ENCODE measurements around the gene COBLL1. TPM values are rescaled to one million over a fixed set of nuclear protein-coding genes. Genes with fewer than 3 reads are reported as not detected.
A peak's percentile ranks its signal among the peaks of the same experiment; 100 is the strongest.

The COBLL1 gene
- total RNA-seq, 2 experiments from 2014 or later = not detected

DNA sequence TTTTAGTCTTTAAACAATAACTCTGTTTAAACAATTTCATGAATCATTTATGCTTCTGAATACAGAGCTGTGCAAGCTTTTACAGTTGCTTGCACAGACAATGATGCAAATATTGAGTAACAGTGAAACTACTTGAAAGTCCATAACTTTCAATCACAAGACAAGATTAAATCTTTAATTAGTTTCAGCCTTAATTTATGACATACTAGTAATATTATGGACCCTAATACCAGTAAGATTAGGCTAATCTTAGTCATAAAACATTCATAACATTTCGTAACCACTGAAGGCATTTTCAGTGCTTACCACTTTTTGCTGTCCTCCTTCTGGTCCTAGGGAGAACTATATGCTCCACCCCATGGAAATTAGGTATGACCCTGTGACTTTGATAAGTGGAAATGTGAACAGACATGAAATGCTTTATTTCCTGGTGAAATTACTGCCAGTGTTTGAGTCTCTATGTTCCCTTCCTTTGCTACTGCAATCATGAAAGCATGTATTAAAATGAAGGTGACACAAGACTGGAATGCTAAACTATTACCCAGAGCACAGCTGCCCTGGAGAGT lies 1.8 kb upstream of the COBLL1 start:
- H3K9me3 Mint-ChIP-seq = no peaks in the 10 kb centered on the region
- no peaks in the 10 kb centered on the region for H3K36me3 Mint-ChIP-seq (ENCODE audit: low read depth)
- ChIA-PET CTCF (no interaction called here), POLR2A (interaction anchor here (0.6 kb wide), 1 partner anchor 403 kb away, joined by 3 read pairs; no protein-coding TSS in a partner anchor)
- H3K4me3 Mint-ChIP-seq = no peak overlapping the region
- peaks cover 9% of the 10 kb centered on the region for H3K4me1 Mint-ChIP-seq
- no peak for DNase-seq
- no peak overlapping the region for H3K27ac Mint-ChIP-seq
- H3K27me3 Mint-ChIP-seq = peaks cover 51% of the 10 kb centered on the region

DNA sequence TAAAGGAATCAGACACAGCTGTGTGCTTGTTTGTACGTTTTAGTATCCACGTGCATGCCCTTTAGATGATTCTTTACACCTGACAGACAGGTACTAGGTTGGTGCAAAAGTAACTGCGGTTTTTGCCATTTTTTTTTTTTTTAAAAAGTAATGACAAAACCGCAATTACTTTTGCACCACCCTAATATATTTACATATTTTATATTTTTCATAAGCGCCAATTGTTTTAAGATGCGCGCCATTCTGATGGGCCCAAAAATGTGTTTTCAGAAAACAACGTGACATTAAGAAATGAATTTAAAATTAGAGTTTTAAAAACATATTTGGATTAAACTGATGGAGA lies 972 bp upstream of the COBLL1 start:
- ChIA-PET POLR2A (no interaction called here), CTCF (interaction anchor here (1.3 kb wide), 1 partner anchor 36 kb away, joined by 4 read pairs; no protein-coding TSS in a partner anchor)
- no peaks in the 10 kb centered on the region for H3K9me3 Mint-ChIP-seq
- peaks cover 9% of the 10 kb centered on the region for H3K4me1 Mint-ChIP-seq
- DNase-seq = no peak
- H3K4me3 Mint-ChIP-seq = no peak overlapping the region
- H3K36me3 Mint-ChIP-seq (ENCODE audit: low read depth) = no peaks in the 10 kb centered on the region
- no peak overlapping the region for H3K27ac Mint-ChIP-seq
- H3K27me3 Mint-ChIP-seq = peaks cover 50% of the 10 kb centered on the region

DNA sequence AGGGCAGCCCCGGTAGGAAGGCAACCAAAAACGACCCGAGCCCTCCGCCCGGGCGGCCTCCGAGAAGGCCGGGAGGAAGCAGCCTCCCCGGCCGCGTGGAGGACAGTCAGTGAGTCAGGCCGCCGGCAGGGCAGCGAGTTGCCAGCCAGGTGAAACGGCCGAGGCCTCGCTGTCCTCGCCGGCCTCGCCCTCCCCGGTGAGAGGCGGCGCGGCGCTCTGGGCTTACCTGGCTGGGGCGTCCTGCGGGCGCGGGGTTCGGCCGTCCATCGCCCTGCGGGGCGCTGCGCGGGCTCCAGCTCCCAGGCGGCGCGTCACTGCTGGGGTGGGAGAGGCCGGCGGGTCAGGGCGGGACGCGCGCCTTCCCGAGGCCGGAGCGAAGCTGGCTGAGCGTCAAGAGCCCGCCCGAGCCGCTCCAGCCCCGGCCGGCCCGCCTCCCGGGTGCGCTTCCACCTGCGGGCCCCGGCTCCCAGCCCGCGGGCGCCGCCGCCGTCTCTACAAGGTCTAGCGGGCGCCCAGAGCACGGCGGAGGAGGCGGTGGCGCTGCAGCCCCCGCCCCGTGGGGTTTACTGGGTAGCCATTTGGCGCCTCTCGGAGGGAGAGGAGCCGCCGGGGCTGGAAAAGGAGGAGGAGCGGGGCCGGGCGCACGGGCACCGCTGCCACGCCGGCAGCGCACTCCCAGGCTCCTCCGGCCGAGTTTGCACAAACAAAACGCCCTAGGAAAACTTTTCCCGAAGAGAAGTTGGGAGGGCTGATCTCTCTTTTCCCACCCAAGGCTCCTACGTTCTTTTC lies 499 bp downstream of the COBLL1 start:
- Mint-ChIP-seq H3K4me1 (peaks cover 9% of the 10 kb centered on the region), H3K36me3 (ENCODE audit: low read depth) (no peaks in the 10 kb centered on the region), H3K9me3 (no peaks in the 10 kb centered on the region), H3K27ac (no peak overlapping the region), H3K27me3 (peaks cover 52% of the 10 kb centered on the region), H3K4me3 (peak overlapping the region; percentile 65)
- ChIA-PET POLR2A (no interaction called here), CTCF (interaction anchor here (1.1 to 1.3 kb wide), 2 partner anchors 37 to 72 kb away, joined by 4 to 5 read pairs; no protein-coding TSS in a partner anchor)
- DNase-seq = peak; percentile 33

DNA sequence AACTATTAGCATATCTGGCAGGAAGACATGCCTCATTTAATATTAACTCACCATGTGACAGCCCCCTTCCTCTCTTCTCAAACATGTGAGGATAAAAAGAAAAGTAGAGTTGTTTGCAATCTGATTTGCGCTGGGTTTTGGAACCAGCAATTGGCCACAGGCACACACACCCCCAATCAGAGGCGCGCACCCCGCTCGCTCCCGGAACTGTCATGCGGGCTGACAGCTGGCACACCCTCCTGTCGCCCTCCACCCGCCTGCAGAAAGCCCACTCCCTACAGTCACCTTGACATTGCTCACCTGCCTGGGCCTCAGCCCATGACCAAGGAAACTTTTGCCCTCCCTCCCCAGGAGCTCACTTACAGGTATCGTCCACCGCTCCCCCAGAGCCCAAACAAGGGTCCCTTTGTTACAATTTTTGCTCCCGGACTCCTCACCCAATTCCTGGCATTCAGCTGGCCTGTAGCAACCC lies 1.1 kb downstream of the COBLL1 start:
- ChIA-PET POLR2A (no interaction called here), CTCF (no interaction called here)
- Mint-ChIP-seq H3K36me3 (ENCODE audit: low read depth) (no peaks in the 10 kb centered on the region), H3K4me3 (peak overlapping the region; percentile 63), H3K9me3 (no peaks in the 10 kb centered on the region), H3K27me3 (peaks cover 48% of the 10 kb centered on the region), H3K4me1 (peaks cover 9% of the 10 kb centered on the region), H3K27ac (no peak overlapping the region)
- DNase-seq = no peak

DNA sequence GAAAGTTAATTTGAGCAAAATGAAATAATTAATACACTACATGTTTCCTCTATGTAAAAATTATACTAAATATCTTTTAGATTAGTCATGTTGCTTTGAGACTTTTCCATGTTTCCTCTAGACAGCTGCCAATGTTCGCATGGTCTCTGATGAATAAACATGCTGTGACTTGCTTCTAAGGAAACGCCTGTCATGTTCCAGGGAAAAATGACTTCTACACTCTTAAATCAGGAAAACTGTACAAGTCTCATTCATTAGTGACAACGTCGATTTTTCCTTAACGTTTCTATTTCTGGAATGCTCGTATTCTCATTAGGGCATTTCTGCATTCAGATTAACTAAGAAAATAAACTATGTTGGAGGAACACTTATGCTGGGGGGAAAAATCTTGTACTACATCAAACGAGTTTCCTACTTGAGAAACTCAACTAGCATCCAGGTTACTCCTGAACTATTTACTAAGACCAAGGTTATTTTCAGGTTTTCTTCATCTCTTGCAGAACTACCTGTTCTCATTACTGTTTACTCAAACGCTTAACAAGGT lies 1.6 kb downstream of the COBLL1 start:
- CTCF ChIA-PET = no interaction called here
- POLR2A ChIA-PET = no interaction called here
- peaks cover 9% of the 10 kb centered on the region for H3K4me1 Mint-ChIP-seq
- peaks cover 51% of the 10 kb centered on the region for H3K27me3 Mint-ChIP-seq
- H3K4me3 Mint-ChIP-seq = peak overlapping the region; percentile 63
- no peaks in the 10 kb centered on the region for H3K36me3 Mint-ChIP-seq (ENCODE audit: low read depth)
- DNase-seq = no peak
- H3K9me3 Mint-ChIP-seq = no peaks in the 10 kb centered on the region
- H3K27ac Mint-ChIP-seq = no peak overlapping the region

DNA sequence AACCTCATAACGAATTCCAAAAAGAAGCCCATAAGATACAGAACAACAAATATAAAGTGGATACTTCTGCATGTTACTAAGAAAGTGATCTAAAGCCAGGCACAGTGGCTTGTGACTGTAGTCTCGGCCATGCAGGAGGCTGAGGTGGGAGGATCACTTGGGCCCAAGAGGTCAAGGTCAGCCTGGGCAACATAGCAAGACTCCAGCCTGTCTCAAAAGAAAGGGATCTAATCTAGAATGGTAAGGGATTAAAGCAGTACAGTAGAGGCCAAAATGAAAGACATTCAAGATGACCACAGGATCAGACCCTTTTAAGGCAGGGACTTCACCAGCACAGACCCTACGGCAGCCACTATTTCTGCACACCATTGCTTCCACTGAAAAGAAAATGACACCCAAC lies 3.8 kb downstream of the COBLL1 start:
- CTCF ChIA-PET = no interaction called here
- Mint-ChIP-seq H3K4me3 (no peak overlapping the region), H3K4me1 (peaks cover 9% of the 10 kb centered on the region), H3K36me3 (ENCODE audit: low read depth) (no peaks in the 10 kb centered on the region), H3K27me3 (peaks cover 41% of the 10 kb centered on the region), H3K9me3 (no peaks in the 10 kb centered on the region), H3K27ac (no peak overlapping the region)
- POLR2A ChIA-PET = no interaction called here
- DNase-seq = no peak

DNA sequence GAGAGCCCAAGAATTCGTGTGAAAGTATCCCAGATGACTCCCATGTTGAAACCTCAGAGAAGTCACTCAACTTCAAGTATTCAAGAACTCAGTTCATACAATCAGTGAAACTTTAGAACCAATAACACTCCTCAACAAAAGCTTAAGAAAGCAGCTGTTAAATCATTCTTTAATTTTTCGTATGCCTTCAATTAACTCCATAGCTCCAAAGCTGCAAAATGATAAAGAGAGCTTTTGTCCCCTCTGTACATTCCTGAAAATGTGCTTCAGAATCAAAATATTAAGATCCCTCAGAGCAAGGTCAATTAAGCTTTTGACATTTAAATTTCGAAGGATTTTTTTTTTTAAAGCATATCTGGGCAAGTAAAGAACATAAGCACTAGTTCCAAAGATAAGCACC lies 4.7 kb downstream of the COBLL1 start:
- H3K36me3 Mint-ChIP-seq (ENCODE audit: low read depth) = no peaks in the 10 kb centered on the region
- peaks cover 36% of the 10 kb centered on the region for H3K27me3 Mint-ChIP-seq
- DNase-seq = no peak
- ChIA-PET POLR2A (no interaction called here), CTCF (interaction anchor here (0.7 kb wide), 1 partner anchor 120 kb away, joined by 3 read pairs; no protein-coding TSS in a partner anchor)
- no peaks in the 10 kb centered on the region for H3K9me3 Mint-ChIP-seq
- no peak overlapping the region for H3K27ac Mint-ChIP-seq
- H3K4me1 Mint-ChIP-seq = peaks cover 7% of the 10 kb centered on the region
- no peak overlapping the region for H3K4me3 Mint-ChIP-seq

DNA sequence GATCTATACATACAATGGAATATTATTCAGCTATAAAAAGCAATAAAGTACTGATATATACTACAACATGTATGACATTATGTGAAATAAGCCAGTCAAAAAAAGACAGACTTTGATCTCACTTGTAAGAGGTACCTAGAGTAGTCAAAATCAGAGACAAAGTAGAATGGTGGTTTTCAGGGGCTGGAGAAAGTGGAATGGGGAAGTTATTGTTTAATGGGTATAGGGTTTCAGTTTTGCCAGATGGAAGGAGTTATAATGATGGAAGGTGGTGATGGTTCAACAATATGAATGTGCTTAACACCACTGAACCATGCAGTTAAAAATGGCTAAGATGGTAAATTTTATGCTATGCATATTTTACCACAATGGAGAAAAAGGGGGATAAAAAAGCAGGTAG lies 6.3 kb downstream of the COBLL1 start:
- H3K27ac Mint-ChIP-seq = no peak overlapping the region
- DNase-seq = no peak
- POLR2A ChIA-PET = no interaction called here
- peaks cover 1% of the 10 kb centered on the region for H3K4me1 Mint-ChIP-seq
- no peak overlapping the region for H3K4me3 Mint-ChIP-seq
- H3K9me3 Mint-ChIP-seq = no peaks in the 10 kb centered on the region
- CTCF ChIA-PET = no interaction called here
- H3K27me3 Mint-ChIP-seq = peaks cover 29% of the 10 kb centered on the region
- no peaks in the 10 kb centered on the region for H3K36me3 Mint-ChIP-seq (ENCODE audit: low read depth)

DNA sequence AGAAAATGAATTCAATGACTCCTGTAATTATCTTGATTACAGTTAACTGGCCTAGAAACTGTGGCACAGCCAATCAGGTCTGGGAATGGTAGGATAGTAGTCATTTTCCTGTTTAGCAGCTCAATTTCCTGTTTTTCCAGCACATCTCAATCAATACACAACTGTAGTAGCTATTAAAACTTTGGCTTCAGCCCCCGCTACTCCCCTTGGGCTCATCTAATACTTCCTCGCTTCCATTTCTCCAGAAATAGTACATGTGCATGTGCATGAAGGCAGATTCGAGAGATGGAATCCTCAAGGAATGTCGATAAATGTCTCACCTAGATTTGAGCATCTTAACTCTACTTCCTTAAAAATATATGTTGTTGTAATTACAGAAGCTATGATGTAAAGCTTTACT lies 9.7 kb downstream of the COBLL1 start:
- ChIA-PET CTCF (no interaction called here), POLR2A (no interaction called here)
- H3K4me3 Mint-ChIP-seq = no peak overlapping the region
- H3K27me3 Mint-ChIP-seq = peaks cover 9% of the 10 kb centered on the region
- no peaks in the 10 kb centered on the region for H3K36me3 Mint-ChIP-seq (ENCODE audit: low read depth)
- no peaks in the 10 kb centered on the region for H3K4me1 Mint-ChIP-seq
- no peaks in the 10 kb centered on the region for H3K9me3 Mint-ChIP-seq
- no peak overlapping the region for H3K27ac Mint-ChIP-seq
- no peak for DNase-seq

DNA sequence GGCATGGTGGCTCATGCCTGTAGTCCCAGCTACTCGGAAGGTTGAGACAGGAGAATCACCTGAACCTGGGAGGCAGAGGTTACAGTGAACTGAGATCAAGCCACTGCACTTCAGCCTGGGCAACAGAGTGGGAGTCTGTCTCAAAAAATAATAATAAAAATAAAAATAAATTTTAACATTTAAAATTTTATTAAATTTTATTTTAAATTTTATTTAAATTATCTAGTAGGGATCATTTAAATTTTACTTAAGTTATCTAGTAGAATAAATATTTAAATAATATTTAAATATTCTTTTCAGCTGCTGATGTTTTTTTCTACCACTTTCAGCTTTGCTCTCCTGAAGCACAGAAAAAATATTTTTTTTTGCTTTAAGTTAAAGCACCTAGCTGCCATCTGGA lies 10.4 kb downstream of the COBLL1 start:
- ChIA-PET POLR2A (no interaction called here), CTCF (no interaction called here)
- no peak overlapping the region for H3K27ac Mint-ChIP-seq
- DNase-seq = no peak
- H3K4me3 Mint-ChIP-seq = no peak overlapping the region
- H3K9me3 Mint-ChIP-seq = no peaks in the 10 kb centered on the region
- no peaks in the 10 kb centered on the region for H3K4me1 Mint-ChIP-seq
- no peaks in the 10 kb centered on the region for H3K36me3 Mint-ChIP-seq (ENCODE audit: low read depth)
- peaks cover 9% of the 10 kb centered on the region for H3K27me3 Mint-ChIP-seq

DNA sequence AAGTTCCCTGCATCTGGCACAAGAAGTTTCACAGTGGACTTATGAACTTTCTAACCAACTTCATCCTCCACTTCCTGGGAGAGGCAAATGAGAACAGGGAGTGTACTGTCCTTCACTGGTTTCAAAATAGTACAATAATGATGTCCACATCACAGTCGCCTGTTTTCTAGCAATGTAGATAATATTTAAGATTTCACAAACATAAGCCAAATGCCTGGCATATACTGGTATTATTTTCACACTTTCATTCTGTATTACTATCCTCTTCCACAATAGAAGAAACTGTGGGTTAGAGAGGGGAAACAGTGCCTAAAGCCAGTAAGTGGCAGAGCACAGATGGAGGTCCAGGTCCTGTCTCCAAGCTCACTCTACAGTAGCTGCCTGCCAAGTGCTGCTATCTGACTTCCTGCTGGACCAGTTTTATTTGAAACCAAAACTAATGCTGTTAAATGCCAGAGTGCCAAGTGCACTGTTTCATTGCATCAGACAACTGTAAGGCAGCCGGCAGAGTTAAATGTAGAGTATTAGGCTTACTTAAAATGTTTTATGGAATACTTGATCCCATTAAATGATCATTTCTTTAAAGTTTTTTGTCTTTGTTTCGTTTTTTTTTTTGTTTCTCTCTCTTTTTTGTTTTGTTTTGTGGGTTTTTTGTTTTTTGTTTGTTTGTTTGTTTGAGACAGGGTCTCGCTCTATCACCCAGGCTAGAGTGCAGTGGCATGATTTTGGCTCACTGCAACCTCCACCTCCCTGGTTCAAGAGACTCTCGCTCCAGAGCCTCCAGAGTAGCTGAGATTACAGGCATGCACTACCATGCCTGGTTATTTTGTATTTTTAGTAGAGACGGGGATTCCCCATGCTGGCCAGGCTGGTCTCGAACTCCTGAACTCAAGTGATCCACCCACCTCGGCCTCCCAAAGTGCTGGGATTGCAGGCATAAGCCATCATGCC lies 15.1 kb downstream of the COBLL1 start:
- POLR2A ChIA-PET = no interaction called here
- CTCF ChIA-PET = no interaction called here
- no peak for DNase-seq

DNA sequence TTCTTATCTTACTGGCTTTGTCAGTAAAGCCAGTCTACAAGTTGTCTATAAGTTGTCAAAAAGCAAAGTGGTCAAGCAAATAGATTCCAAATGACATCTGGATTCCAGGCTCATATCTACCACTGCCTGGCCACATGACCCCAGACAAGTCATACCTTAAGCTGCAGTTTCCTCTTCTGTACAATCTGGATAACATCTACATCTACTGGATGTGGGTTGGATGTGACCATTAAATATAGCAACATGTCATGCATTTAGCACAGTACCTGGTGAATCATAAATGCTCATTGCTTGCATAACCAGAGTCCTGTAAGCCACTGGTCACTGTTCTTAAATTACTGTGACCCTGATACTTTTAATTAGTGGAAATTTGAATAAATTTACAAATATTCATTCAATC lies 16.8 kb downstream of the COBLL1 start:
- no peak for DNase-seq
- no peaks in the 10 kb centered on the region for H3K9me3 Mint-ChIP-seq
- ChIA-PET CTCF (no interaction called here), POLR2A (no interaction called here)
- H3K27me3 Mint-ChIP-seq = peaks cover 3% of the 10 kb centered on the region
- no peak overlapping the region for H3K4me3 Mint-ChIP-seq
- no peaks in the 10 kb centered on the region for H3K4me1 Mint-ChIP-seq
- H3K27ac Mint-ChIP-seq = no peak overlapping the region
- no peaks in the 10 kb centered on the region for H3K36me3 Mint-ChIP-seq (ENCODE audit: low read depth)

More for the DNA sequence above, 15.1 kb downstream of the COBLL1 start:
- Mint-ChIP-seq H3K27me3 (peaks cover 4% of the 10 kb centered on the region), H3K9me3 (no peaks in the 10 kb centered on the region), H3K27ac (no peak overlapping the region), H3K4me3 (no peak overlapping the region), H3K4me1 (no peaks in the 10 kb centered on the region), H3K36me3 (ENCODE audit: low read depth) (no peaks in the 10 kb centered on the region)

DNA sequence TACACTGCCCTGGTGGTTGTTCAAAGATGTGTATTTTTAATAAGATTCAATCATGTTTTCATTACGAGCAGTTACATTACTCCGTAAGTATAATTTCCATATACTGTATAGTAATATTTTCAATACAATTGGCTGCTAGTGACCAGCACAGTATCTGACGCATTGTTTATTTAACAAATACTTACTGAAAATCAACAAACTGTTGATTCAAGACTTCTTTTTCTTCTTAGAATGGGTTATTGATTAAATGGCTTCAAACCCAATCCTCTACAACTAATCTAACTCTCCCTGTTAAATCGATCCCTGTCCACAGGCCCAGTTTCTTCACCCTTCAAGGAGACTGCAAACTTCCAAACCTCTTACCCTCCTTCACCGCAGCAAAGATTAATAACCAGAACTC lies 18.5 kb downstream of the COBLL1 start:
- Mint-ChIP-seq H3K4me3 (no peak overlapping the region), H3K9me3 (no peaks in the 10 kb centered on the region), H3K27me3 (peaks cover 2% of the 10 kb centered on the region), H3K27ac (no peak overlapping the region), H3K4me1 (no peaks in the 10 kb centered on the region), H3K36me3 (ENCODE audit: low read depth) (no peaks in the 10 kb centered on the region)
- no peak for DNase-seq
- POLR2A ChIA-PET = no interaction called here
- CTCF ChIA-PET = interaction anchor here (0.6 kb wide), 1 partner anchor 79 kb away, joined by 4 read pairs; no protein-coding TSS in a partner anchor

All from activated CD4-positive, alpha-beta T cell treated with anti-CD3 and anti-CD28 coated beads, Interleukin-2, amount 10 ng/mL, durations not matched to agents 7 days and 5 days (primary cell).